HG03439 (cell line): ENCODE results near the gene SNED1.

Source experiments
- ATAC-seq: cut with Tn5 transposase; IDR thresholded peaks from one replicate; pipeline ENCODE4 v1.9.1; 2021; ENCODE audit warnings: mild to moderate bottlenecking, moderate library complexity; ENCODE audit not compliant: unreplicated experiment

SNED1 gene

DNA sequence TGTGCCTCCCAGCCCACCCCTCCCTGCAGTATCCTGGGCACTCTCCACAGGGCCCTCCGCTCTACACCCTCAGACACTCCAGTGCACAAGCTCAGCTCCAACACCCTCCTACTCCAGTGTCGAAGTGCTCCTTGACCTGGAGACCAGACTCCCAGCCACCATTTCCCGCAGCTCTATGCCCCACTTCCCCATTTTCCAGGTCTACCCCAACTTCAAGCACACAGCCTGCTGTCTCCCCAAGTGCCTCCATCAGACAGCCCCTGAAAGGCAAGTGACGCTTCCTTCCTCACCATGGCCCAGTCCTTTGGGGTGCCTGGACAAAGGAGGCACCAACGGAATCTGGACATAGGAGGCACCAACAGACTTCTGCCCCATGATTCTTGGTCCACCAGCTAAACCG is 143.6 kb downstream of the SNED1 start:
- no peak for ATAC-seq

DNA sequence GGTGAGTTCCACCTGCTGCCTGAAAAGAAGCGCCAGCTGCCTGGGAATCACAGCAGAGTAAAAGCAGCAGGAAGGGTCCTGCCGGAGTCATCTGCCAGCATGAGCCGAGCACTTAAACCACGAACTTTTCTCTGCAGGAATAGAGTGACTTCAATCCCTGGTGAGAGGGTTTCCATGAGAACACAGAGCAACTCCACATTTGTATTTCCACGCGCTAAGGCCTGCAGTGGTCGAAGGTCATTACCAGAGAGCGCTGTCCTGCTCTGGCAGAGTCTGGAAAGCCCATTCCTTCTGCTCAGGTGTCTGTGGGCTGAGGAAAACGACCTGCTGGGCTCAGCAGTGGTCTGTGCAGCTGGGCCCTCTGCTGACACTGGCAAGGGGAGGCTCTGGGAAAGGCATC is 144.2 kb downstream of the SNED1 start:
- no peak for ATAC-seq
